ENCODE results near the gene KIDINS220.
A peak's percentile ranks its signal among the peaks of the same experiment; 100 is the strongest.

KIDINS220 gene

DNA sequence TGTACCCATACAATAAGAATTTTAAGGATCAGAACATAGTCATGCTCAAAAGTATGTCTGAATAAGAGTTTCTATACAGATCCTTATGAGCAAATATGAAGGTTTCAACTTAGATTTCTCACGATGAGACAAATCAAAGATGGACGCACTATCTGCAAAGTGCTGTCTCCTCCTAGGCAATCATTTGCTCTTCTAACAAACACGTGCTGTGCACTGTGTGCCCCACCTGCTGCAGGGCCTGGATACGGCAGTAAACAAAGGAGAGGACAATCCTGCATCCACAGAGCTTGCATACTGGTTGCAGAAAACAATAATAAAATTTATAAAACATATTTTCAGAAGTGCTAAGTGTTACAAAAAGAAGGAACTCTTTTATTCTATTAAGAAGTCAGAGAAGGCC, 39.9 kb upstream of the KIDINS220 start:
- TF ChIP-seq, protein P1, sequence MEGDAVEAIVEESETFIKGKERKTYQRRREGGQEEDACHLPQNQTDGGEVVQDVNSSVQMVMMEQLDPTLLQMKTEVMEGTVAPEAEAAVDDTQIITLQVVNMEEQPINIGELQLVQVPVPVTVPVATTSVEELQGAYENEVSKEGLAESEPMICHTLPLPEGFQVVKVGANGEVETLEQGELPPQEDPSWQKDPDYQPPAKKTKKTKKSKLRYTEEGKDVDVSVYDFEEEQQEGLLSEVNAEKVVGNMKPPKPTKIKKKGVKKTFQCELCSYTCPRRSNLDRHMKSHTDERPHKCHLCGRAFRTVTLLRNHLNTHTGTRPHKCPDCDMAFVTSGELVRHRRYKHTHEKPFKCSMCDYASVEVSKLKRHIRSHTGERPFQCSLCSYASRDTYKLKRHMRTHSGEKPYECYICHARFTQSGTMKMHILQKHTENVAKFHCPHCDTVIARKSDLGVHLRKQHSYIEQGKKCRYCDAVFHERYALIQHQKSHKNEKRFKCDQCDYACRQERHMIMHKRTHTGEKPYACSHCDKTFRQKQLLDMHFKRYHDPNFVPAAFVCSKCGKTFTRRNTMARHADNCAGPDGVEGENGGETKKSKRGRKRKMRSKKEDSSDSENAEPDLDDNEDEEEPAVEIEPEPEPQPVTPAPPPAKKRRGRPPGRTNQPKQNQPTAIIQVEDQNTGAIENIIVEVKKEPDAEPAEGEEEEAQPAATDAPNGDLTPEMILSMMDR (IDR thresholded peaks at IDR 0.05; ENCODE audit: insufficient read depth, missing control alignments), result no peak
- FAIRE-seq (no peak), DNase-seq (ENCODE audit: insufficient read length, low spot score) (no peak)

DNA sequence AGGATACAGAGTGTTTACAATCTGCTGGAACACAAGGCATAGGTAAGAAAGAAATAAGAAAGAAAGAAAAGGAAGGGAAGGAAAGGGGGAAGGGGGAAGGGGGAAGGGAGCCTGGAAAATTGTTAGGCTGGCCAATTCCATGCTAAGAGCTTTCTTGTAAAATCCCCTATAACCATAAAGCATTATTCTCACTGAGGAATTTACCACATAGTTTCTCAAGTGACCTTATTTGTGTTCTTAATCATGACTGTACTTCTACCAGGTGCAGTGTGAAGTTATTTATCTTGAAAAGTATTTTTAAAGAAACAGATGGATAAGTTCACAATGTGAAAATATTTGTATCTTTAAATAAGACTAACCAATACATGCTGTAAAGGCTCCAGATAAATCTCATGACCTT, 39.2 kb upstream of the KIDINS220 start:
- TF ChIP-seq, protein P1 (IDR thresholded peaks at IDR 0.05; ENCODE audit: insufficient read depth, missing control alignments), result no peak
- FAIRE-seq, result no peak
- no peak for DNase-seq (ENCODE audit: insufficient read length, low spot score)

DNA sequence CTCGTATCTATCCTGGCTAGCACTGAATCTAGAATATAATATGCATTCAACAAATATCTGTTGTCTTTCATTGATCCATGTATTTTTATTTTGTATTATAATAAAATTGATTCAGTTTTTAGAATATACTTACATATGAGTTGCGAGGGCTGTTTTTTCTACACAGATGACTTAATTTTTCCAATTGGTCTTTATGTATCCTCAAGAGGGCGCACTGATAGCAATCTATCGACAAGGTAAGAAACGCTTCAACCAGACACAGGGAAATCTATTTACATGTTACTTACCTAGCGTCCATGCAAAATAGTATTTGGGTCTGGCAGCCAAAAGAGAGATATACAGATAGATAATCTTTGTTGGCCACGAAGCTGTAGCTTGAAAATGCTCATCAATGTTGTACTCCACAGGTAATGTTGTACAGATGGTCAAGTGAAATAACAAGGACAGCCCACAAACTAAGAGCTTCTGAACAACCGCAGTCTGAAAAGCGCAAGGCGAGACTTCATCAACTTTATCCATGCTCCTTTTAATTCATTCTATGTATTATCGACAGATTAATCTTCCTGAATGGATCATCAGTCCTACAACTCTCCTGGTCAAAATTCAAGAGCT, 35.5 kb upstream of the KIDINS220 start:
- DNase-seq (ENCODE audit: insufficient read length, low spot score) (no peak), FAIRE-seq (peak; percentile 16)
- TF ChIP-seq, protein P1 (IDR thresholded peaks at IDR 0.05; ENCODE audit: insufficient read depth, missing control alignments), result peak; percentile 66

DNA sequence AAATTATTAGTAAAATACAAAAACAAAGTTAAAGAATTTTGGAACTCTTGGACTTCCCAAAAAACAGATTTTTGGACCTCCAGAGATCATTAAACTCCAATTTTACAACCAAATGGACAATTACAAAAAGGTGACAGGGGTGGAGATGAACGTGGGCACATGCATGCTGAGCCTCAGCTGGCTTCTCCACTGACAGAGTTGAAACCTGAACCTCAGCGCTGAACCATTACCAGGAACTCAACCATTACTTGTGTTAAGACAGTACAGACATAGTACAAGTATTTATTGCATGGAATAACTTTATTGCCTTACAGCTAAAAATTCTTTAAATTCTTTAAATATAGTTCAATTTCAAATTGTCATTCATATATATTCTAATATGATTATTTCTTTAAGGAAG, 33.0 kb upstream of the KIDINS220 start:
- TF ChIP-seq, protein P1 (IDR thresholded peaks at IDR 0.05; ENCODE audit: insufficient read depth, missing control alignments), result no peak
- DNase-seq (ENCODE audit: insufficient read length, low spot score), result no peak
- no peak for FAIRE-seq

DNA sequence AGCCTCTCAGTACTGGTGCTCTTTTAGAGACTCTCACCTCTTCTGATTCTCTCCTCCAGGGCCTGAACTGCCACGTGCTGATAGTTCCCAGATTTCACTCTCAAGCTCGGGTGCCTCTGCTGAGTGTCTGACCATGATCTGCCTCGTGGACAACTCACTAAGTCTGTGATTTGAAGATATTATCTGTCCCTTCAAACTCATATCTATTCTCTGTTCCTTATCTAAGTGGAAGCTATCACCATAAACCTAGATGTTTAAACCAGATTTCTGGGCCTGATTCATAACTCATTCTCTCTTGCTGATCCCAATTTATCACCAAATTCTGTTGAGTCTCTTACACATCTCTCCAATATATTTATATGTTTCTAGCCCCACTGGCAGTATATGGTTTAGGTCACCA, 29.9 kb upstream of the KIDINS220 start:
- FAIRE-seq, result no peak
- TF ChIP-seq, protein P1 (IDR thresholded peaks at IDR 0.05; ENCODE audit: insufficient read depth, missing control alignments), result no peak
- no peak for DNase-seq (ENCODE audit: insufficient read length, low spot score)

DNA sequence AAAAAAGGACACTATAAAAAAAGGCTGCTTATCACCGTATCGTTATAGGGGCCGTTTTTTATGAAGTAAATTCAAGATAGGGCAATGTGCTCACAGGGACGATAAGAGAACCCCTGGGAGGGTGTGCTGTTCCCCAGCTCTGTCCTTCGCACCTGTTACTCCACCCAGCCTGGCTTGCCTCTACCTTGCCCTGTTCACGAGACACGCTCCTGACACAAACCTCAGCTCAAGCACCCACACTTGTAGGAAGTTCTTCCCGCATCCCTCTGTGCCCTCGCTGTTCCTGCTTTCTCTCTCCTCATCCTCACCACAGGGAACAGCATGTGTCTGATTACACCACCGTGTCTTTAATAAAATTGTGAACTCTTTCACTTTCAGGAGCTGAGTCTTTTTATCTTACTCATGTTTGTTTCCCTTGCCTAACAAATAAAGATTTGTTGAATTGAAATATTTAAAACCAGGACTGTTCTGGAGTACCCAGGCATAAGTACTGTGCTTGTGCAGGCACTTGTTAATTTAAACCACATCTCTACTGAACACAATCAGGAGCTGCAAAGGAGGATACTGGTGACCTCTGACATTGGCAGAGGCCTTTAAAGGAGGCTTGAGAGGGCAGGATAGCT, 26.0 kb upstream of the KIDINS220 start:
- no peak for DNase-seq (ENCODE audit: insufficient read length, low spot score)

DNA sequence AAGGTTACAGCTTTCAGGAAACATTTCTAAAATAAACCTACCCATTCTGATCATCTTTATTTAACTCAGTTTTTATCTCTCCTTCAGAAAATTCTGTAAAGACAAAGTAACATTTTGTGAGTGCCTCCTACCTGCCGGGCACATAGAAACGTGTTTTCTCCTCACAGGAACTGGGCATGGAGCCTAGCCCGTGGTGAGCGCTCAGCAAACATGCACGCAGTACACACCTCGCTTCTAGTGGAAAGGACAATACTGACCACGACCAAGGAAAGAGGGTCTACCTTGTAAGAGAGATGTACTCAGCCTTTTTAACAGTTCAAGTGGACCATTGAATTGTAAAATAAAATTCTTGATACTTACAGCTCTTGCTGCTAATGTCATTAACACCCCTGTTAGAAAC, 24.8 kb upstream of the KIDINS220 start:
- DNase-seq (ENCODE audit: insufficient read length, low spot score) (no peak), FAIRE-seq (no peak)
- TF ChIP-seq, protein P1 (IDR thresholded peaks at IDR 0.05; ENCODE audit: insufficient read depth, missing control alignments), result no peak

More for the DNA sequence above, 26.0 kb upstream of the KIDINS220 start:
- FAIRE-seq, result no peak
- TF ChIP-seq, protein P1 (IDR thresholded peaks at IDR 0.05; ENCODE audit: insufficient read depth, missing control alignments), result no peak

All from D721Med (cell line).